Tibial nerve (tissue), 4 donors: ENCODE data around the gene ZNF575. TPM values are rescaled to one million over a fixed set of nuclear protein-coding genes. Genes with fewer than 3 reads are reported as not detected.
A peak's percentile ranks its signal among the peaks of the same experiment; 100 is the strongest.
"Not testable (repeated sequence)": the region's sequence is repeated elsewhere in the genome, so short reads cannot be mapped to it uniquely, and the experiment has no call there.

Experiments
- DNase-seq, 2 donors: peaks; one replicate each; pipeline ENCODE4 v3.0.0-alpha.2; 2019; ENCODE audit warnings: low spot score in 2 of 2
- H3K27ac ChIP-seq, 4 donors: fragments of 200-600 bp; sonication (generic) in 3 of 4; one replicate each; pipeline ENCODE4 v1.5.1; 2017 to 2019; ENCODE audit warnings: mild to moderate bottlenecking in 1 of 4
- H3K27me3 ChIP-seq, 2 donors: fragments of 200-600 bp; sonication (generic) in 1 of 2; one replicate each; pipeline versions ENCODE4 v1.5.1 to v1.6.0; 2017 to 2019
- H3K36me3 ChIP-seq, 3 donors: fragments of 200-600 bp; sonication (generic); one replicate each; pipeline ENCODE4 v1.5.1; 2018 to 2019
- H3K4me1 ChIP-seq, 4 donors: fragments of 200-600 bp; sonication (generic) in 3 of 4; one replicate each; pipeline ENCODE4 v1.5.1; 2017 to 2019
- H3K4me3 ChIP-seq, 4 donors: fragments of 200-600 bp; sonication (generic) in 3 of 4; one replicate each; pipeline ENCODE4 v1.5.1; 2017 to 2019; ENCODE audit warnings: mild to moderate bottlenecking in 1 of 4, moderate library complexity in 1 of 4
- H3K9me3 ChIP-seq, 4 donors: fragments of 200-600 bp; sonication (generic) in 3 of 4; one replicate each; pipeline ENCODE4 v1.5.1; 2017 to 2019
- CTCF ChIP-seq, 5 experiments: fragments of 200-600 bp in 3 of 5; fragments of 450-650 bp in 2 of 5; sonication (generic) in 3 of 5; IDR thresholded peaks; one replicate each; pipeline ENCODE4 v1.5.1; 2016 to 2019; ENCODE audit warnings: antibody characterized with exemption in 5 of 5, mild to moderate bottlenecking in 3 of 5, moderate library complexity in 2 of 5
- EP300 ChIP-seq, 2 donors: sonication (generic); formaldehyde crosslinking; IDR thresholded peaks; one replicate each; pipeline ENCODE4 v1.6.1; 2017; ENCODE audit warnings: antibody characterized with exemption in 2 of 2, mild to moderate bottlenecking in 1 of 2
- POLR2A ChIP-seq, 2 donors: fragments of 450-650 bp; IDR thresholded peaks; one replicate each; pipeline ENCODE4 v1.6.1; 2017; ENCODE audit warnings: antibody characterized with exemption in 2 of 2, mild to moderate bottlenecking in 2 of 2, moderate library complexity in 2 of 2
- WGBS, 2 donors: methylation state at CpG; one replicate each; pipeline ENCODE4 v1.1.5; 2018; 5-methylcytosine and 5-hydroxymethylcytosine counted together
- total RNA-seq, 4 donors: library from RNA; depleted of rRNA; stranded (reverse); fragments of >200 nt; gene quantifications; one replicate each; pipeline ENCODE4 v1.1.0, GENCODE V29; 2016

The ZNF575 gene
- total RNA-seq, 4 donors from 2014 or later = 0.60 to 0.63 TPM; not detected in 2

- Histone ChIP-seq H3K4me3 (no peak overlapping the region), H3K9me3 (no peaks in the 10 kb centered on the region), H3K27ac (no peak overlapping the region), H3K4me1 (peaks cover 0 to 30% (median 2%) of the 10 kb centered on the region in 4 donors), H3K27me3 (no peaks in the 10 kb centered on the region), H3K36me3 (peaks cover 0 to 20% (median 0%) of the 10 kb centered on the region in 3 donors)
- TF ChIP-seq EP300 (IDR thresholded peaks at IDR 0.05) (no peak), CTCF (IDR thresholded peaks at IDR 0.05) (peak; percentile 74 to 92 (median 83)), POLR2A (IDR thresholded peaks at IDR 0.05) (no peak)
- 52 to 53% methylated on average over 10 of the region's 10 CpGs for WGBS, 2 donors
- DNase-seq = peak; percentile 55 to 73
Observed at GRCh38 chr19:43519436-43520088, 13.4 kb upstream of the ZNF575 start.

DNA sequence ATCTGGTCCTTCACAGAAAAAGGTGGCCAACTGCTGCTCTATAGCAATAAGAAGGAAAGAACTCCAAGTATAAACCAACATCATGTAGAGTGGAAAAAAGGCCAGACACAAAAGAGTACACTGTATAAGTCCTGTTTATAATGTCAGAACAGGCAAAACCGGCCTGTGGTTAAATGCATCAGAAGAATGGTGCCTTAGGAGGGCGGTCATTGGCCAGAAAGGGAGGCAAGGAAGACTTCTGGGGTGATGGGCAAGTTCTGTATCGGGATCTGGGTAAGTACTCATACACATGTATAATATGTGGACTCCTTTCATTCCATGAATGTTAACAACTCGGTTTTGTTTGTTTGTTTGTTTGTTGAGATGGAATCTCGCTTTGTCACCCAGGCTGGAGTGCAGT lies 10.1 kb upstream of the ZNF575 start:
- WGBS, 2 donors = 75% methylated on average over 5 of the region's 5 CpGs
- Histone ChIP-seq H3K27me3 (no peaks in the 10 kb centered on the region), H3K4me3 (no peak overlapping the region), H3K4me1 (peaks cover 0 to 53% (median 19%) of the 10 kb centered on the region in 4 donors), H3K9me3 (no peaks in the 10 kb centered on the region), H3K36me3 (peaks cover 0 to 7% (median 0%) of the 10 kb centered on the region in 3 donors), H3K27ac (no peak overlapping the region)
- DNase-seq = no peak
- no peak for TF ChIP-seq EP300 (IDR thresholded peaks at IDR 0.05)
- no peak for TF ChIP-seq POLR2A (IDR thresholded peaks at IDR 0.05)
- no peak for TF ChIP-seq CTCF (IDR thresholded peaks at IDR 0.05)

GRCh38 chr19:43523696-43524095 lies 9.3 kb upstream of the ZNF575 start:
- H3K36me3 ChIP-seq, H3K27ac ChIP-seq, DNase-seq, H3K27me3 ChIP-seq, H3K4me3 ChIP-seq, H3K9me3 ChIP-seq: not testable (repeated sequence)
- peaks cover 0 to 54% (median 20%) of the 10 kb centered on the region in 4 donors for H3K4me1 ChIP-seq
- 90 to 97% methylated on average over 8 of the region's 8 CpGs for WGBS, 2 donors

GRCh38 chr19:43524922-43525835 lies 7.8 kb upstream of the ZNF575 start:
- DNase-seq = peak; percentile 31 to 58
- H3K4me3 ChIP-seq = peak overlapping the region; percentile 65 to 93 (median 88)
- H3K27ac ChIP-seq = peak overlapping the region; percentile 79 to 93 (median 90)
- H3K27me3 ChIP-seq = no peaks in the 10 kb centered on the region
- WGBS, 2 donors = 15 to 17% methylated on average over 12 of the region's 12 CpGs
- H3K9me3 ChIP-seq = no peaks in the 10 kb centered on the region
- TF ChIP-seq CTCF (IDR thresholded peaks at IDR 0.05) (peak in 1 of 5 experiments; percentile 15), EP300 (IDR thresholded peaks at IDR 0.05) (peak in 1 of 2 donors; percentile 70), POLR2A (IDR thresholded peaks at IDR 0.05) (no peak)
- H3K4me1 ChIP-seq = peaks cover 0 to 47% (median 20%) of the 10 kb centered on the region in 4 donors
- peaks cover 0 to 7% (median 0%) of the 10 kb centered on the region in 3 donors for H3K36me3 ChIP-seq

DNA sequence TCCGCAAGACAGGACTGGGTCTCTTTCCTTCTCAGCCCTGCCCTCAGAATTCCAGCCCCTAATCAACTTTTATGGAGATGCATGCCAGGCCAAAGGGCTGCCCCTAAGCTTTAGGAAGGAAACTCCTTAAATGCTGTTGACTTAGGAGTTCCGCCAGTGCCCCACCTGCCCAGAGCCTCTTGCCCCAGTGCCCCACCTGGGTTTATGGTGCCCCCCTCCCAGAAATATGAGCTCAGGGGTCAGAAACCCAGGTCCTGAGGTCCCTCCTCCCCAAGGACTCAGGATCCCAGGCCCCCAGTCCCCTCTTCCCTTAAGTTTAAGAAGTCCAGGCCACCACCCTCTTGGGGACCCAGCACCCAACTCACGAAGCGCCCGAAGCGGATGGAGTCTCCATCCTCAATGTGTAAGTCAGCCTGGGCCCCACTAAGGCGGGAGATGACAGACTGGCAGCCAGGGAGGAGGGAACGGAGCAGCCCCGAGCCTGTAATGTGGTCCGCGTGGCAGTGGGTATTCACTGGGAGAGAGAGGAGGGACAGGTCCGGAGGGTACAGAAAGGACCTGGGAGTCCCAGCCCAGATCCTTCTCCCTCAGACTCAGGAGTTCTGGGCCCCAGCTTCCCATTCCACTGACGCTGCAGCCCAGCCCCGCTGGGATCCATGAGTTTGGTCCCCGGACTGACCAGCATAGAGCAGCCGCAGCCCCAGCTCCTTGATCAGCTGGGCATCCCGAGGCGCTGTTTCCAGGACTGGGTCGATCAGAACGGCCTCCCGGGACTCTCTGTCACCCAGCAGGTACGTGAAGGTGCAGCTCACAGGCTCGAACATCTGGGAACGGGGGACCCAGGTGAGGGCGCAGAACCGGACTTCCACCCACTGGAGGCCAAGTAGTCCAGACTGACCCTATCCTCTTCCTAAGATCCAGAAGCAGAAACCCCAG lies 6.9 kb upstream of the ZNF575 start:
- no peak for TF ChIP-seq CTCF (IDR thresholded peaks at IDR 0.05)
- TF ChIP-seq POLR2A (IDR thresholded peaks at IDR 0.05) = no peak
- TF ChIP-seq EP300 (IDR thresholded peaks at IDR 0.05) = no peak
- 2 to 5% methylated on average over 14 to 22 of the region's 26 CpGs for WGBS, 2 donors
- no peak for DNase-seq
- Histone ChIP-seq H3K27ac (peak overlapping the region; percentile 79 to 93 (median 90)), H3K27me3 (no peaks in the 10 kb centered on the region), H3K9me3 (no peaks in the 10 kb centered on the region), H3K4me1 (peaks cover 0 to 47% (median 20%) of the 10 kb centered on the region in 4 donors), H3K4me3 (peak overlapping the region; percentile 65 to 93 (median 88)), H3K36me3 (peaks cover 0 to 4% (median 0%) of the 10 kb centered on the region in 3 donors)
